Measurements from ENCODE around the gene CALCOCO2.
"Not testable (repeated sequence)": the region's sequence is repeated elsewhere in the genome, so short reads cannot be mapped to it uniquely, and the experiment has no call there.

The CALCOCO2 gene, protein sequence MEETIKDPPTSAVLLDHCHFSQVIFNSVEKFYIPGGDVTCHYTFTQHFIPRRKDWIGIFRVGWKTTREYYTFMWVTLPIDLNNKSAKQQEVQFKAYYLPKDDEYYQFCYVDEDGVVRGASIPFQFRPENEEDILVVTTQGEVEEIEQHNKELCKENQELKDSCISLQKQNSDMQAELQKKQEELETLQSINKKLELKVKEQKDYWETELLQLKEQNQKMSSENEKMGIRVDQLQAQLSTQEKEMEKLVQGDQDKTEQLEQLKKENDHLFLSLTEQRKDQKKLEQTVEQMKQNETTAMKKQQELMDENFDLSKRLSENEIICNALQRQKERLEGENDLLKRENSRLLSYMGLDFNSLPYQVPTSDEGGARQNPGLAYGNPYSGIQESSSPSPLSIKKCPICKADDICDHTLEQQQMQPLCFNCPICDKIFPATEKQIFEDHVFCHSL

DNA sequence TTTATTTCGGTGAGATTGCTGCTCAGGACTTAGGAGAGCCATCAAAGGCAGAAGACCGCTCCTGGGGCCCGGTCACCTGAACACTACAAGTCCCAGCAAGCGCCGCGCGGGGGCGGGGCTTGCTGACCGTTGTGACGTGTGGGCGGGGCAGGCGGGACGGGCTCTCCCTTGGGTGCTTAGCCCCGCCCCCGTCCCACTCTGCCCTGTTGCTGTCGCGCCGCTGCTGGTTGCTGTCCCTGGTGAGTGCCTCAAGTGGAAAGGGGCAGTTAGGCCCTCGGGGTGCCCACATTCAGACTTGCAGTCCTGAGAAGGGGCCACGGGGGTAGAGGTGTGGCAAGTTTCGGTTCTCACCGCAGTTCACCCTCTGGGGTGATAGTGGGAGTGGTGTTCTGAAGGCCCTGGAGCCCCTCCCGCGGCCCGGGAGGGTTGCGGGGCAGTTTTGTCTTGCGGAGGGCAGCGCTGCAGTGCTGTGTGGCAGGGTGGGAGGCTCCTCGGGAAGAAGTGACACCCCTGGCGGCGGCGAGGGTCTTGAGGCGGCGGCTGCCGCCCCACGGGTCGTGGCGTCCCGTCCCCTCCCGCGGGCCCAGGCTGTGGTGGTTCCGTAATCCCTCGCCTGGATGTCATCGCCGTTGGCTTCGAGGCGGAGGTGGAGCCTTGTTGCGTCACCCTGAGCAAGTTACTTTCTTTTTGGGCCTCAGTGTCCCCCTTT, at the start of gene CALCOCO2:
CALCOCO2 (plus strand) TSS at position 196 of the 709 bp plus-strand sequence. CDS start 10,673 bp downstream, outside the sequence.
- peak; percentile 60 for DNase-seq (ENCODE audit: low read depth)

DNA sequence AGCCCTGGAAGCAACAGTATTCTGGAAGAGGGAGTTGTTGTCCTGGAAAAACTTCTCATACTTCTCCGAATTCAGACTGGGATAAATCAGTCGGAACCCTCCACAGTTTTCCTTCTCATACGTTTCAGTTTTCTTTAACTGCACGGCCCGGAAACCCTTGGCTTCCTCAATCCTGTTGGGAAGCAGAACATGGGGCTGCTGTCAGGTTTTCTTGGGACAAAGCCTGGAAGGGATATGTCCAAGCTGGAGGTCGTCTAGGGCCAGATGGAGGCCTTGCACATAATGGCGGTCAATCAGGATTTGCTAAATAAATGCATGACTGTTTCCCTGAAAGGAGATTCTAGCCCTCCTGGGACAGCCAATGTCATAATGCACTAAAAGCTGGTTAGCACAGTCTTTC, 43.0 kb upstream of the CALCOCO2 start:
- DNase-seq (ENCODE audit: low read depth) = no peak

DNA sequence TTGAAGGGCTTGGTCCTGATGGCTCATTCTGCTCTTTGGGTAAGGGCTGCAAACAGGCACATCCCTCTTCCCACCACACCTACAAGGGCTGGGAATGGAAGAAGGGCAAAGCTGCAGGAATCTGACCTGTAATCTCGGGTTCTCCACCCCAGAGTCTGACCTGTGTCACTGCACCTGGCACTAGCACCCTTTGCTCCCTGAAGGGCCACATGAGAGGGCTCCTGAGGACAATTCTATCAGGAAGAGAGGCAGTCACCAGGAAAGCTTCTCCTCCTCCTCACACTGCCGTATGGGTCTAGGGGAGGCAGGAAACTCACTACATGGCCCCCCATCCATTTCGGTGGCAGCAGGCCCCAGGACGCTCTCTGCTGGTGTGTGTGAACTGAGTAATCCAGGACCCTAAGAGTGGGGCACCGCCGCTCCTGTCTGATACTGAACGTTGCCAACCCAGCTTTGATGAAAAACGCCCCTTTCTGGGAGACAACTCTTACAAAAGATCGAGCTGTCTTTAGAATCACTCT, 40.2 kb upstream of the CALCOCO2 start:
- DNase-seq (ENCODE audit: low read depth) = no peak

DNA sequence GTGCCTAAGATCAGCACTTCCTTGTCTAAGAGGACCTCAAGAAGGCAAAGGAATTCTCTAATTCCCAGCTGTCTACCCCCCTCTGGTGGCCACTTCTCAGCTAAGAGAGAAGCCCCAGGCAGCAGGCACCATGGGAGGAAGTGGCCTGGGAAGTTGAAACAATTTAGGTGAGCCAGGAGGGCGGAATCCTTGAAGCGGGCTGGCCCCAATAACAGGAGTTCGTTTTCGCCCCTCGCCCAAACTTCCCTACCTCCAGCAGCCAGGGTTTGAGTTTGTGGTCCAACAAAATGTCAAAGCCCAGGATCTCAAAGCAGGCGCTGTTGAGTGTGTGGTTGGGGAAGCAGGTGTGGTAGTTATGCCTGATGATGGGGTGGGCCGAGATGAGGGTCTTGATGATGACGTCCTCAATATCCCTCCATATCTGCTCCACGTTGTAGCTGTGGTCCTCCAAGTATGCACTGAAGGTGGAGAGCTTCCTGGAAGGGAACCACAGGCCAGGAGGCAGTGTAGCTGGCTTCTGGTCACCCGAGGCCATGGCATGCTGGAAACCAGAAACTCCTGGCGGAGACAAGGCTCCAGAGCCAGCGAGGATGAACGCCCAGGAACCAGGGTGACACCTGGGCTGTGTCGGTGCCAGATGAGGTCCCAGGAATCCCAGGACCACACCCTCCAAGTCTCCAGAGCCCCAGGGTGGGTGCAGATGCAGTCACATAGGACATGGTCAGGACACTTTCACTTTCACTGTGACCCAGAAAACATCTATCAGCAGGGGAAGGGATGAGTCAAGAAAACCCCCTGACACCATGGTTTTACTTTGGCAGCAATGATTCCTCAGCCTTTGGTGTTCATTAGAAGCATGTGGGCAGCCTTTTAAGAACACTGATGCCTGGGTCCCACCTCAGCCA, 39.5 kb upstream of the CALCOCO2 start:
- DNase-seq (ENCODE audit: low read depth) = peak; percentile 67

DNA sequence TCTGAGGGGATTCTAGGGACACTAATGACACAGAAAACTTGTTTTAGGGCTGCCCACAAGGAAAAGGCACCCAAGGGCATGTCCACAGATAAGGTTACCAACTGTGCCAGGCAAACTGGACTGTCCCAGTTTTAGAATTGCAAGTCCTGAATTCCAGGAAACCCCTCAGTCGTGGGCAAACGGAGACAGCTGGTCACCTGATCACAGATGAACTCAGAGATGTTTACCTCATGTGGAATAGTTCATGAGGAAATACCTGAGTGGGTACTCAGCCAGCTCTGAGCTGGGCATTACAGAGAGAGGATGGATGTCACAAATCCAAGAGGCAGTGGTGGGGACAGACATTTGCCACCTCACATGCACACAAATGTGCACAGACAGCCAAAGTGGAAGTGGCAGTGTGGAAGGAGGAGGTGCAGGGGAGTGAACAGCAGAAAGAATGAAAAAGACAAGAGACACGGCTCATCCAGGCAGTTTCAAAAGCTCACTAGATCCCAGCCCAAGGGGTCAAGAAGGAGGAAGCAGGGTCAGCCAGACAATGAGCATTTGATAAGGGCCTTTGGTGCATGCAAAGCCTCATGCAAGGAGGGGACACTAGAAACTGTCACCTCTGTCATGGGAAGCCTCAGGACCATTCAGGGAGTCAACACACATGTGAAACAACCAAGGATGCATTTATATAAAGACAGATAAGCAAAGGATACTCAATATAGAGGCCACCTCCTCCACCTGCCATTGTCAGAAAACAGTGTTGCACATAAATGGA, 38.6 kb upstream of the CALCOCO2 start:
- DNase-seq (ENCODE audit: low read depth) = peak; percentile 15

DNA sequence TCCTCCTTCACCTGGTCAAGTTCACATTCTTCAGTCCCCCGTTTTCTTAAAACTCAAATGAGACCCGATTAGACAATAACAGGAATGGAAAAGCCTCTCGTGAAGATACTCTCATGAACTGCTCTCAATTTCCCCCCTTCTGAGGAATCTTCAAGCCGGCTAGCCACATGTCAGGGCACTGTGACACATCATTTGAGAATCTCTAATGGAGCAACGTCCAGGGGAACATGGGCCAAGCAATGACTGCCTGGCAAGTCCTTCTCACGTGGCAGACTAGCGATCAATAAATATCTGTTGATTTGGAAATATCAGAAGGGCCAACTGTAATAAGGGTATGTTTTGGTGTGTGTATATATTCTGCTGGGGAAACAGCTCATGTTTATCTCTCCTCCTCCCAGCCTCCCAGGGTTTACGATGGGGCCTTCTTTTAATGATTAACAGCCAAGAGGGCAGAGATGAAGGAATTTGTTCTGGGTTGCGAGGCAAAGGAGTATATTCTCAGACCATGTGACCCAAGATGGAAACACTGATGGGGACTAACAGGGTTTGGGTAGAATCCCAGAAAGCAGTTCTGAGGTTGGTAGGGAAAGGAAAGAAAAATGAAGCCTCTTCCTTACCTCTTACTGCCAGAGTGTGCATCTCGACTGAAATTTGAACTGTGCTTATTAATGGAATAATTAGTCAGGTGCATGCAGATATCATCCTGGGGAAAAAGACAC, 35.2 kb upstream of the CALCOCO2 start:
- DNase-seq (ENCODE audit: low read depth) = peak; percentile 86

DNA sequence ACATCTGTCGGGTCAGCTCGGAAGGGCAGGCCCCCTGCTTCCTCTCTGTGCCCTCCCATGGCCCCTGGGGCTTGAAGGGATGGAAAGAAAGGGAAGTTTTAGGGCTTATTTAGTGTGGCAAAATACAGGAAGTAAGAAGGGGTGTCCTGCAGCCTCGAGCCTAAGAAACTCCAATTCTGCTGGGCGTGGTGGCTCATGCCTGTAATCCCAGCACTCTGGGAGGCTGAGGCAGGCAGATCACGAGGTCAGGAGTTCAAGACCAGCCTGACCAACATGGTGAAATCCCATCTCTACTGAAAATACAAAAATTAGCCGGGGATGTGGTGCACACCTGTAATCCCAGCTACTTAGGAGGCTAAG, 34.7 kb upstream of the CALCOCO2 start:
- DNase-seq (ENCODE audit: low read depth) = not testable (repeated sequence)

DNA sequence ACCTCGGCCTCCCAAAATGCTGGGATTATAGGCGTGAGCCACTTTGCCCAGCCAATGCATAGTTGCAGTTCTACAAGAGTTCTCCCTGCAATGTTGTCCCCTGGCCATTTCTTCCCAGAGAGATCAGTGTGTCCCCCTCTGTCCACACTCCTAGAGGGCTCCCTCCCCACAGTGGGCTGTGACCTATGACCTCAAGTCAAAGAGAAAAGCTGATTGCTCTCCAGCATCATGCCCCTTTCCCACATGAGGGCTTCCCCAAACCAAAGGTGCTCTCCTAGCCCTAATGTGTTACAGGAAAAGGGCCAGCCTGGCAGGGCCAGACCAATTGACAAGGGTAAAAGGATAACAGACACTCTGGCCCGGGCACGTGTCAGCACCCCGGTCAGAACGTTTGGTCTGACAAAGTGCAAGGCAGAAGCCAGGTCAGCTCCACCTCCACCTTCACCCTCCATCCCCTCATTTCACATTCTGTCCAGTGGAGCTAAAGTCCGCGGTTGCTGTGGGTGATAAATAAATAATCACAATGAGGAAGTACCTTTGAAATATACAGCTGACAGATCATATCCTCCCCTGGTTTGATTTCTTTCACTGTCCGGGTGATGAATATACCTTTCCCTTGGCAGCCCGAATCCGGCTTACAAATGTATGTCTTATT, 31.6 kb upstream of the CALCOCO2 start:
- DNase-seq (ENCODE audit: low read depth) = no peak

DNA sequence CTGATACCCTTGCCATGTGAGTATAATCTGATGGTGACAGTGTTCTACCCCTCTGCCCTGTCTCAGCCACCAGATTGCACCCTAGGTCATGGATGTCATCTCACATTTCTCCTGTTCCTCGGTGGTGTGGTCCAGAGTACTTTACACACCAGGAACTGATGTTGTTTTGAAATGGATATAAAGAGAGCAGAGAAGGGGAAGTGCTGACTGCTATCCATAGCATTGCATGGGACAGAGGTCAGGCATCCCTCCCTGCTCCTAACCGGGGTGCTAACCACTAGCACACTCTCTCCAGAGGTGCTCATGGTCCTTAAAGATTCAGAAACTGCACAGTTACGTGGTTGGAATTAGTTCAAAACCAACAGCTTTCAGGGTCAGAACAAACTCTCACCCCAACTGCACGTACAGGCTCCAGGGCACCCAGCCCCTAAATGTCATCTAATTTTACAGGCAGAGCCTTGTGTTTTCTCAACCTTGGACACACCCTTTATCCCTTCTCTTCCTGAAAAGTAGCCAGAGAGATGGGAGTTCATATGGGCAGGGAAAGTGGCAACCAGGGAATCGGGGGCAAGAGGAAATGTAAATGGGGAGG, 30.1 kb upstream of the CALCOCO2 start:
- DNase-seq (ENCODE audit: low read depth) = no peak

DNA sequence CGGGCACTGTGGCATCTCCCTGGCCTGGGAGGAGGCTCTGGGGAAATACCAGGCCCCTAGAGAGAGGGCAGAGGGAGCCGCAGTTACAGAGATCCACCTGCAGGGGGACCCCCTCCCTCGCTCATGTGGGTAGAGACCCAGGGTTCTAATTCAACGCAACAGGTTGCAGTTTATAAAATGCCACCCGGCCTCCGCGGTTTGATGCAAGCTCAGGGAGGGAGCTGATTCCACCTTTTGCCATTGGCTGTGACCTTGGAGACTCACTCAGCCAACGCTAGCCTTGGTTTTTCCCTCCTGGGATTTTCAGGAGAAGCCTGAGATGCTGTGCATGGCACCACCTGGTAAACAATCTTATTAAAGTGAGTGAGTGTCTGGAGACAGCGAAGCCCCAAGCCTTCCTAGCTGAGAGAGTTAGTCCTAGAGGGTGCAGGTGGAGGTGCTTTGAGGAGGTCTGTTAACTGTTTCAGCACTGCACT, 25.9 kb upstream of the CALCOCO2 start:
- no peak for DNase-seq (ENCODE audit: low read depth)

DNA sequence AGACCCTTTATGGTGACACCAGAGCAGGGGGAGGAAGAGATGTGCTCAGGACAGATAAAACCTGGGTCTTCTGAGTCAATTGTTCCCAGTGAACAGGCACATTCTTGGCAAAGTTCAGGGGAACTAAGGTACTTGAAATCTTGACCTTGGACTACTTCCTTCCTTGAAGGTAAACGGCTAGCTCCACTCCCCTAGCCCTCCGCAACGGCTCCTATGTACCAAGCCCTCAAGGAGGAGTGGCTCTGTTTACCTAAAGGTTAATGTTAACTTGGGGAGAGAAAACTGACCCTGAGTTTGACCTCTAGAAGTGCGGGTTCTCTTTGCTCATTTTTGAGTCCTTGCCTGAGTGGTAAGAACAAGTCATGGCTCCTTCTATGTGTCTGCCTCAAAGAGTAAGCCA, 21.7 kb upstream of the CALCOCO2 start:
- DNase-seq (ENCODE audit: low read depth) = no peak

DNA sequence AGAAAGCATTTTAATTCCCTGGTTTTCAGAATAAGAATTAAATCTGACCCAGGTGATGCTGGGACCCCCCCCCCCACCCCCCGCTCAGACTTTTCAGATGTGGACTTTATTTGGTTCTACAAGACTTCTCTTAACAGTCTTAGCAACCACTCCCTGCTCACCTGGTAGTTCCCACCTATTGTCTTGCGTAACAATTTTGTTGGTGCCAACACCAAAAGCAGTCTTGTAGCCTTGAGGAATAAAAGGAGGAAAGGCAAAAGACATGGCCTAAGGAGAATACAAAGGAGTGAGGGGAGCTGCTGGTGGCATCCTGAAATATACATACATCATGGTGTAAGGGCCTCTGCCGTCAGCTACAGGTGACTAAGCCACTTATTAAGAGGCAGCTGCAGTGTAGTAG, 18.8 kb upstream of the CALCOCO2 start:
- DNase-seq (ENCODE audit: low read depth) = no peak

DNA sequence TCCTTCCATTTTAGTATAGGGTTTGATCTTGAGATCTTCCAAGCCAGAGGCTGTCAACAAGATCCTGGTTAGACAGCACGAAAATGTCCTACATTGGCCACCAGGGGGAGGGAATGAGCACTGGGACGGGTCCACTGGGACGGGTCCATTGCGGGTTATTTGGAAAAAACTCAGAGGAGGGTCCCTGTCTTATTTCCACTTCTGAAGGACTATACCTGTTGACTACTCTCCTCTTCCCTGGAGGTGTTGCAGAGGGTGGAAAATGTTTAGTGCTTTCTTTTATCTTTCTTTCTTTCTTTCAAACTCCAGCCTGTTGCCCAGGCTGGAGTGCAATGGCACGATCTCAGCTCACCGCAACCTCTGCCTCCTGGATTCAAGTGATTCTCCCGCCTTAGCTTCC, 16.3 kb upstream of the CALCOCO2 start:
- DNase-seq (ENCODE audit: low read depth) = peak; percentile 22

DNA sequence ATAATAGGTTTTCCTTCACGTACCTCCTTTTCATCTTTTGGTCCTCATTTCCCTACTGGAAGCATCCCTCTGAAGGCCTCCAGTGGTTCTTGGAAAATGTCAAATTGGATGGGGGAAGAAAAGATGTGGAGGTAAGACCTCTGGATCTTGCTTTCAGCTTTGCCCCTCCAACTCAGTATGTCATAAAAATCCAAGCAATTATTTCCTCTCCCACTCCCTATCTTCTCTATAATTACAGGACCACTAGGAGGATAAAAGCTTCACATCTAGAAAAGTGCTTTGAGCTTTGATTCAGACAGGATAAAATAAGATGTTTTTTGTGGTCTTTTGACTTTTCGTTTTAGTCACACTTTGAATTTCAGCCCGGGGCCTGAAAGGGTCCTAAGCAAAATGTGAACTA, 15.5 kb upstream of the CALCOCO2 start:
- DNase-seq (ENCODE audit: low read depth) = no peak

DNA sequence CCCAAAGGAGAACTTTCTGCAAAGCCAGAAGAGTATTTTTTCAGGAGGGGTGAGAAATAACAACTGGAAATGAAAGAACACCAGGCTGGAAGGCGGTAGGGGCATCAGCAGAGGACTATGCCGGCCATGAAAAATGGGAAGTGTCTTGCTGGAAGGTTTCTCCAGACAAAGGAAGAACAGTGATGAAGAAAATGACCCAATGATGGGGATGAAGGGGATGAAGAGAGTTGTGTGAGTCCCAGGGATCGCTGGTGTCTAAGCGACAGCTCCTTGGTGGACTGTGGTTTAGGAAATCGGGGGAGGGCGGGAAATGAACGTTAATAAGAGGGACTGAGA, 14.4 kb upstream of the CALCOCO2 start:
- no peak for DNase-seq (ENCODE audit: low read depth)

DNA sequence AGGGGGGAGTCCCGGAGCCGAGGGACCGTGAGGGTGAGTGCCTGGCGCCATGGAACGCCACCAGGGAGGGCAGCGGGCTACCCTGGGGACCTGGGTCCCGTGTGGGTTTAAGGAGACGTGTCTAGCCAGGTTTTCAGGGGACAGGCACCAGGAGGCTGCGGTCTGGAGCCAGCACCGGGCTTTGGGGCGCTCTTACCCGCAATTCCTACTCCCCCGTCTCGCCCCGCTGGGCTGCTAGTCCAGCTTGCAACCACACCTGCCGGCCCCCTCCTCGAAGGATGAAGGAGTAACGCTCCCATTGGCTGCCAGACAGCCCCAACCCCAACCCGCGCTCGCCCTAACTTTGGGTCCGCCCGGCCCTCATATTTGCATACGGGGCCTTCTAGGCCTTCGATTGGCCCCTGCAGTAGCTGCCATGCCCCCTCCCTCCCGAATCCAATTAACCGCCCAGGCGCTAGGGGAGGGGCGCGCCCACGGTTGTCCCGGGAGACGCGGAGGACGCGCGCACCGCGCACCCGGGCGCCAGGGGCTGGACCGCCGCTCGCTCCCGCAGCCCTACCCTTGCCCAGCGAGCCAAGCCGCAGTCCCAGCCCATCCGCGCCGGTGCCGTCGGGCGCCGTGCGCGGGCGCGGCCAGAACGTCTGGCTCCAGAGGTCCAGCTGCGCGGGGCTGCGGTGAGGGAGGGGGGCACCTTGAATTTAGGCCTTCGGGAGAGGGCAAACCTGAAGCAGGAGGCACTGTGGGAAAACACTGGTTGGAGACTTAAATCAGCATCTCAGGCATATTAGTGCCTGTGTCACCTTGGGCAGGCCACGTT, 13.9 kb upstream of the CALCOCO2 start, which contains the start of gene TTLL6:
TTLL6 (minus strand) TSS at position 456 of the 817 bp plus-strand sequence; CDS start at position 299, 157 bp downstream.
- no peak for DNase-seq (ENCODE audit: low read depth)

DNA sequence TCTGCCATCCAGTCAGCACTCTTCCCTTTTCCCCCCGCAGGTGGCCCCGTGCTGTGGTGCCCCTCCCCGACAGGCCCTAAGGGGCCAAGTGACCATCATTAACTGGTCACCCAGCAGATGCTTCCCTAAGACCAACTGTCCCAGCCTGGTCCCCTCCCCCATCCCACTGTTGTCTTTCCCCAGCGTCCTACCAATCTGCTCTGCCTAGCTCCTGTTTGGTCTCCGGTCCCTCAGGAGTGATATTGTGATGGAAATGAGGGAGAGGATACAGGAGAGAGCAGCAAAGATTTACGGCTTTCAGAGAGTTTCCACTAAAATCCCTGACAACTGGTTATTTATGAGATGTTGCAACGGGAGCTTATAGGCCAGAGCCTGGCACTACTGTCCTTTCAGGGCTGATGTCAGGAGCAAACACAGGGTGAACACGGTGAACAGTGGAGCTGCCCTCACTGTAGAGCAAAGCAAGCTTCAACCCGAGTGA, 12.4 kb upstream of the CALCOCO2 start:
- DNase-seq (ENCODE audit: low read depth) = no peak

DNA sequence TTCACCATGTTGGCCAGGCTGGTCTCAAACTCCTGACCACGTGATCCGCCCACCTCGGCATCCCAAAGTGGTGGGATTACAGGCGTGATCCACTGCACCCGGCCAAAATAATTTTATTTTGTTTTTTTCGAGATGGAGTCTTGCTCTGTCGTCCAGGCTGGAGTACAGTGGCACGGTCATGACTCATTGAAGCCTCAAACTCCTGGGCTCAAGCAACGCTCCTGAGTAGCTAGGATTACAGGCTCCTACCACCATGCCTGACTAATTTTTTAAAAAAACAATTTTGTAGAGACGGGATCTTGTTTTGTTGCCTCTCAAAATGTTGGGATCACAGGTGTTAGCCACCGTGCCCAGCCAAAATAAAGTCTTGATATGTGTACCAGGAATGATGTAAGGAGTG, 11.4 kb upstream of the CALCOCO2 start:
- DNase-seq (ENCODE audit: low read depth) = no peak

DNA sequence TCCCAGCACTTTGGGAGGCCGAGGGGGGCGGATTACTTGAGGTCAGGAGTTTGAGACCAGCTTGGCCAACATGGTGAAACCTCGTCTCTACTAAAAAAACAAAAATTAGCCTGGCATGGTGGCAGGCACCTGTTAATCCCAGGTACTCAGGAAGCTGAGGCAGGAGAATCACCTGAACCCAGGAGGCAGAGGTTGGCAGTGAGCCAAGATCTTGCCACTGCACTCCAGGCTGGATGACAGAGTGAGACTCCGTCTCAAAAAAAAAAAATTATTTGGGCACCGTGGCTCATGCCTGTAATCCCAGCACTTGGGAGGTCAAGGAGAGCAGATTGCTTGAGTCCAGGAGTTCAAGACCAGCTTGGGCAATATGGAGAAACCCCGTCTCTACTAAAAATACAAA, 9.9 kb upstream of the CALCOCO2 start:
- DNase-seq (ENCODE audit: low read depth) = not testable (repeated sequence)

All from HS-5 (cell line).